Liver (tissue), 3 donors: ENCODE results near the gene ZIK1.

Experiments
- NR2F2 ChIP-seq: IDR thresholded peaks from 2 replicates; pipeline ENCODE4 v1.6.1; 2016; ENCODE audit warnings: antibody characterized with exemption
- RAD21 ChIP-seq, 2 donors: IDR thresholded peaks; 2 replicates each; pipeline ENCODE4 v1.6.1; 2016; ENCODE audit warnings: antibody characterized with exemption in 2 of 2, mild to moderate bottlenecking in 2 of 2
- TF ChIP-seq, protein P1 (sequence below): fragments of 150-350 bp; IDR thresholded peaks from 2 replicates; pipeline ENCODE4 v1.5.1; 2017; ENCODE audit warnings: improper control_type of control experiment, low read depth, low read length; ENCODE audit not compliant: missing input control
- donor health status: healthy.
- donor health status: healthy.

DNA sequence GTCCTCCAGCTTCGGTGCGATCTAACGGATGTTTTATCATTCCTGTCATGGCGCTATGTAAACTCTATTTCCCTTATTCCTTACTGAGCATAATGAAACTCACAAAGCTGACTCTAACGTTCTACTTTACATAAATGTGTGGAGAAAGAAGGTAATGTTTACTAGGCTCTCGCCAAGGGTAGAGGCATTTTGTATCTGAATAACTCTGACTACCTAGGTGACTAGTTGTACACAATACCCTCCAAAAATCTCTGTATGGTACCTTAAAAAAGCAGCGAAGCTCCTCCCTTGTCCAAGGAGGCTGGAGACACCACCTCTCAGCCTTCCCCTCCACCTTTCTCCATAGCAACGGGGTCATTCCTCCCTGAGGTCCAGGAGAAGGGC lies 15.4 kb downstream of the ZIK1 start:
- TF ChIP-seq, protein P1, sequence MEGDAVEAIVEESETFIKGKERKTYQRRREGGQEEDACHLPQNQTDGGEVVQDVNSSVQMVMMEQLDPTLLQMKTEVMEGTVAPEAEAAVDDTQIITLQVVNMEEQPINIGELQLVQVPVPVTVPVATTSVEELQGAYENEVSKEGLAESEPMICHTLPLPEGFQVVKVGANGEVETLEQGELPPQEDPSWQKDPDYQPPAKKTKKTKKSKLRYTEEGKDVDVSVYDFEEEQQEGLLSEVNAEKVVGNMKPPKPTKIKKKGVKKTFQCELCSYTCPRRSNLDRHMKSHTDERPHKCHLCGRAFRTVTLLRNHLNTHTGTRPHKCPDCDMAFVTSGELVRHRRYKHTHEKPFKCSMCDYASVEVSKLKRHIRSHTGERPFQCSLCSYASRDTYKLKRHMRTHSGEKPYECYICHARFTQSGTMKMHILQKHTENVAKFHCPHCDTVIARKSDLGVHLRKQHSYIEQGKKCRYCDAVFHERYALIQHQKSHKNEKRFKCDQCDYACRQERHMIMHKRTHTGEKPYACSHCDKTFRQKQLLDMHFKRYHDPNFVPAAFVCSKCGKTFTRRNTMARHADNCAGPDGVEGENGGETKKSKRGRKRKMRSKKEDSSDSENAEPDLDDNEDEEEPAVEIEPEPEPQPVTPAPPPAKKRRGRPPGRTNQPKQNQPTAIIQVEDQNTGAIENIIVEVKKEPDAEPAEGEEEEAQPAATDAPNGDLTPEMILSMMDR: no peak
- TF ChIP-seq RAD21 (IDR thresholded peaks at IDR 0.05) (no peak), NR2F2 (no peak)
